Left cardiac atrium (tissue), 4 donors: ENCODE results near the gene KLK14. TPM values are rescaled to one million over a fixed set of nuclear protein-coding genes. Genes with fewer than 3 reads are reported as not detected.
A peak's percentile ranks its signal among the peaks of the same experiment; 100 is the strongest.

ENCODE experiments used
- ATAC-seq, 2 donors: fragments of 200-7000 bp; cut with Tn5 transposase; one replicate each; pipeline ENCODE4 v1.9.1; 2020; ENCODE audit warnings: mild to moderate bottlenecking in 2 of 2, moderate library complexity in 2 of 2
- DNase-seq: peaks from one replicate; pipeline ENCODE4 v3.0.0-alpha.2; 2020
- intact Hi-C, 2 donors: fragments of 100-400 bp; cut with DNase I; formaldehyde crosslinking; loops; one replicate each; pipeline versions ENCODE4 v1.14.1 to v1.15.1; 2022 to 2023
- long read RNA-seq: library from polyadenylated mRNA; unstranded; transcript quantifications from one replicate; pipeline ENCODE4 v2.0.0, GENCODE V29; 2021
- total RNA-seq, 2 donors: library from RNA; stranded (reverse); fragmentation: NEBNext Ultra II Directional; extraction: Animal tissue kit (Norgen Biotek cat#: 25700); gene quantifications; one replicate each; pipeline ENCODE4 v1.2.1, GENCODE V29; 2021
- donor health status: DM: no; HTN: yes; CAD: no.
- donor health status: DM: no; HTN: yes; CAD: no; lungs with severe emphysema.
- donor health status: DM: yes; HTN: yes; CAD: no.
- donor health status: Dilated cardiomyopathy.

KLK14 gene
- under 1 TPM; 0.21 to 0.31 TPM for total RNA-seq
- long read RNA-seq, result 0 reads

- intact Hi-C loops, result no loop called here
- ATAC-seq (no peak), DNase-seq (no peak)
Measured at GRCh38 chr19:51082611-51083010, at the start of gene KLK14. Gene KLK14 (minus strand): TSS chr19:51082887. CDS start chr19:51082614, 273 bp downstream.

GRCh38 chr19:51131780-51132680 is 49.3 kb upstream of the KLK14 start:
- peak; percentile 54 to 67 for ATAC-seq
- peak; percentile 71 for DNase-seq
- intact Hi-C loops, result no loop called here

- intact Hi-C loops, result no loop called here
- no peak for DNase-seq
- no peak for ATAC-seq
Measured at GRCh38 chr19:51129716-51130115, 47.0 kb upstream of the KLK14 start.

GRCh38 chr19:51128227-51128626 is 45.5 kb upstream of the KLK14 start:
- DNase-seq, result no peak
- ATAC-seq, result no peak
- intact Hi-C loops, result no loop called here

- ATAC-seq, result peak; percentile 13 to 45
- intact Hi-C loops, result no loop called here
- peak; percentile 53 for DNase-seq
Measured at GRCh38 chr19:51127755-51128154, 45.1 kb upstream of the KLK14 start.

- intact Hi-C loops, result no loop called here
- ATAC-seq, result no peak
- no peak for DNase-seq
Measured at GRCh38 chr19:51127032-51127431, 44.3 kb upstream of the KLK14 start.

GRCh38 chr19:51125421-51126075 is 42.9 kb upstream of the KLK14 start:
- no peak for ATAC-seq
- no peak for DNase-seq
- intact Hi-C loops, result no loop called here

- intact Hi-C loops, result no loop called here
- peak; percentile 67 for DNase-seq
- peak; percentile 46 to 51 for ATAC-seq
Measured at GRCh38 chr19:51124729-51125128, 42.0 kb upstream of the KLK14 start, which contains the start of gene SIGLEC9. Gene SIGLEC9 (plus strand): TSS chr19:51124906. CDS start chr19:51124975, 69 bp downstream.

- ATAC-seq (no peak), DNase-seq (no peak)
- intact Hi-C loops, result no loop called here
Measured at GRCh38 chr19:51124216-51124615, 41.5 kb upstream of the KLK14 start.

- DNase-seq (no peak), ATAC-seq (no peak)
- intact Hi-C loops, result no loop called here
Measured at GRCh38 chr19:51123802-51124201, 41.1 kb upstream of the KLK14 start.

GRCh38 chr19:51123381-51123800 is 40.7 kb upstream of the KLK14 start:
- peak in 1 of 2 donors; percentile 27 for ATAC-seq

GRCh38 chr19:51122112-51122981 is 39.7 kb upstream of the KLK14 start:
- intact Hi-C loops, result no loop called here
- ATAC-seq (peak in 1 of 2 donors; percentile 30), DNase-seq (no peak)

More at GRCh38 chr19:51123381-51123800, 40.7 kb upstream of the KLK14 start:
- intact Hi-C loops, result no loop called here
- DNase-seq, result no peak

- ATAC-seq, result no peak
- intact Hi-C loops, result no loop called here
- no peak for DNase-seq
Measured at GRCh38 chr19:51121257-51121656, 38.6 kb upstream of the KLK14 start.

- intact Hi-C loops, result no loop called here
- DNase-seq (no peak), ATAC-seq (no peak)
Measured at GRCh38 chr19:51120160-51120559, 37.5 kb upstream of the KLK14 start.

GRCh38 chr19:51119611-51120010 is 36.9 kb upstream of the KLK14 start:
- intact Hi-C loops, result no loop called here
- ATAC-seq (no peak), DNase-seq (no peak)

- intact Hi-C loops, result no loop called here
- no peak for ATAC-seq
- no peak for DNase-seq
Measured at GRCh38 chr19:51119101-51119500, 36.4 kb upstream of the KLK14 start.

- ATAC-seq (no peak), DNase-seq (no peak)
- intact Hi-C loops, result no loop called here
Measured at GRCh38 chr19:51116736-51117286, 34.1 kb upstream of the KLK14 start.

- DNase-seq, result no peak
- no peak for ATAC-seq
- intact Hi-C loops, result no loop called here
Measured at GRCh38 chr19:51114087-51114729, 31.5 kb upstream of the KLK14 start.

GRCh38 chr19:51111606-51112005 is 28.9 kb upstream of the KLK14 start:
- intact Hi-C loops, result no loop called here
- DNase-seq (no peak), ATAC-seq (no peak)
